Skin of body (tissue), 2 donors: ENCODE results near the gene COQ6. TPM values are rescaled to one million over a fixed set of nuclear protein-coding genes. Genes with fewer than 3 reads are reported as not detected.
"Not testable (repeated sequence)": the region's sequence is repeated elsewhere in the genome, so short reads cannot be mapped to it uniquely, and the experiment has no call there.

ENCODE experiments used
- DNase-seq: peaks from one replicate; lab custom pipeline; 2025; lab: John Stamatoyannopoulos, UW
- total RNA-seq: library from RNA; depleted of rRNA; stranded (reverse); fragments of >200 nt; gene quantifications from one replicate; pipeline ENCODE4 v1.2.3, GENCODE V29; 2014

Gene COQ6
- total RNA-seq = 15.0 TPM

GRCh38 chr14:73949752-73950734 is at the start of gene COQ6, which contains the start of gene FAM161B:
Gene COQ6, plus strand, starts transcription at chr14:73950302. Its CDS starts 31 bp downstream, at chr14:73950333.
Gene FAM161B, minus strand, starts transcription at chr14:73950094. Its CDS starts 68 bp downstream, at chr14:73950026.
- peak; percentile 98 for DNase-seq

GRCh38 chr14:73903028-73903427 is 47.1 kb upstream of the COQ6 start:
- no peak for DNase-seq

- no peak for DNase-seq
Observed at GRCh38 chr14:73909681-73910080, 40.4 kb upstream of the COQ6 start.

- DNase-seq = no peak
Observed at GRCh38 chr14:73913256-73913655, 36.8 kb upstream of the COQ6 start.

GRCh38 chr14:73916324-73916723 is 33.8 kb upstream of the COQ6 start:
- no peak for DNase-seq

GRCh38 chr14:73919457-73919856 is 30.6 kb upstream of the COQ6 start:
- not testable (repeated sequence) for DNase-seq

GRCh38 chr14:73924337-73924736 is 25.8 kb upstream of the COQ6 start:
- no peak for DNase-seq

GRCh38 chr14:73935666-73936065 is 14.4 kb upstream of the COQ6 start:
- no peak for DNase-seq

GRCh38 chr14:73936548-73936947 is 13.6 kb upstream of the COQ6 start:
- DNase-seq = no peak

GRCh38 chr14:73937012-73937411 is 13.1 kb upstream of the COQ6 start:
- DNase-seq = no peak

GRCh38 chr14:73942180-73942579 is 7.9 kb upstream of the COQ6 start:
- no peak for DNase-seq

- DNase-seq = no peak
Observed at GRCh38 chr14:73943083-73943482, 7.0 kb upstream of the COQ6 start.

- no peak for DNase-seq
Observed at GRCh38 chr14:73944432-73945158, 5.5 kb upstream of the COQ6 start.

- no peak for DNase-seq
Observed at GRCh38 chr14:73945159-73945670, 4.9 kb upstream of the COQ6 start.

GRCh38 chr14:73953731-73954130 is 3.6 kb downstream of the COQ6 start:
- DNase-seq = no peak

GRCh38 chr14:73955674-73956073 is 5.6 kb downstream of the COQ6 start:
- DNase-seq = no peak

- no peak for DNase-seq
Observed at GRCh38 chr14:73958591-73958990, 8.5 kb downstream of the COQ6 start.

- DNase-seq = no peak
Observed at GRCh38 chr14:73961192-73961591, 11.1 kb downstream of the COQ6 start.

- no peak for DNase-seq
Observed at GRCh38 chr14:73965216-73965615, 15.1 kb downstream of the COQ6 start.

GRCh38 chr14:73968885-73969284 is 18.8 kb downstream of the COQ6 start:
- no peak for DNase-seq

GRCh38 chr14:73973497-73973896 is 23.4 kb downstream of the COQ6 start:
- no peak for DNase-seq

GRCh38 chr14:73976125-73976524 is 26.0 kb downstream of the COQ6 start:
- no peak for DNase-seq
